Measurements from ENCODE around the gene CFL1.
"Not testable (repeated sequence)": the region's sequence is repeated elsewhere in the genome, so short reads cannot be mapped to it uniquely, and the experiment has no call there.

Gene CFL1

GRCh38 chr11:65851811-65852507 lies 6.0 kb downstream of the CFL1 start:
- TF ChIP-seq CTCF (IDR thresholded peaks at IDR 0.05; ENCODE audit: low read depth, low read length) = no peak
- no peak overlapping the region for H3K4me3 ChIP-seq (ENCODE audit: low read depth, low read length)
- DNase-seq (ENCODE audit: low read depth, low spot score) = no peak
- in situ Hi-C loops (cut with HindIII; ENCODE audit: low sequenced_read_pairs) = no loop called here

GRCh38 chr11:65851083-65851579 lies 6.8 kb downstream of the CFL1 start:
- H3K4me3 ChIP-seq (ENCODE audit: low read depth, low read length) = no peak overlapping the region
- TF ChIP-seq CTCF (IDR thresholded peaks at IDR 0.05; ENCODE audit: low read depth, low read length) = peak; percentile 58
- DNase-seq (ENCODE audit: low read depth, low spot score) = no peak
- in situ Hi-C loops (cut with HindIII; ENCODE audit: low sequenced_read_pairs) = no loop called here

GRCh38 chr11:65850217-65851082 lies 7.5 kb downstream of the CFL1 start:
- in situ Hi-C loops (cut with HindIII; ENCODE audit: low sequenced_read_pairs) = no loop called here
- no peak overlapping the region for H3K4me3 ChIP-seq (ENCODE audit: low read depth, low read length)
- no peak for DNase-seq (ENCODE audit: low read depth, low spot score)
- no peak for TF ChIP-seq CTCF (IDR thresholded peaks at IDR 0.05; ENCODE audit: low read depth, low read length)

- in situ Hi-C loops (cut with HindIII; ENCODE audit: low sequenced_read_pairs) = no loop called here
- no peak overlapping the region for H3K4me3 ChIP-seq (ENCODE audit: low read depth, low read length)
- DNase-seq (ENCODE audit: low read depth, low spot score) = no peak
- no peak for TF ChIP-seq CTCF (IDR thresholded peaks at IDR 0.05; ENCODE audit: low read depth, low read length)
Observed at GRCh38 chr11:65849771-65850216, 8.2 kb downstream of the CFL1 start.

- in situ Hi-C loops (cut with HindIII; ENCODE audit: low sequenced_read_pairs) = no loop called here
- TF ChIP-seq CTCF (IDR thresholded peaks at IDR 0.05; ENCODE audit: low read depth, low read length) = no peak
- no peak overlapping the region for H3K4me3 ChIP-seq (ENCODE audit: low read depth, low read length)
- no peak for DNase-seq (ENCODE audit: low read depth, low spot score)
Observed at GRCh38 chr11:65849366-65849765, 8.6 kb downstream of the CFL1 start.

- DNase-seq (ENCODE audit: low read depth, low spot score); in situ Hi-C loops (cut with HindIII; ENCODE audit: low sequenced_read_pairs); H3K4me3 ChIP-seq (ENCODE audit: low read depth, low read length): not testable (repeated sequence)
Observed at GRCh38 chr11:65848693-65849092, 9.3 kb downstream of the CFL1 start.

GRCh38 chr11:65847746-65848145 lies 10.2 kb downstream of the CFL1 start:
- in situ Hi-C loops (cut with HindIII; ENCODE audit: low sequenced_read_pairs) = no loop called here
- H3K4me3 ChIP-seq (ENCODE audit: low read depth, low read length) = no peak overlapping the region
- TF ChIP-seq CTCF (IDR thresholded peaks at IDR 0.05; ENCODE audit: low read depth, low read length) = no peak
- no peak for DNase-seq (ENCODE audit: low read depth, low spot score)

Measured in astrocyte of the spinal cord (primary cell).